Measurements from ENCODE around the gene PPM1L.

Gene PPM1L

DNA sequence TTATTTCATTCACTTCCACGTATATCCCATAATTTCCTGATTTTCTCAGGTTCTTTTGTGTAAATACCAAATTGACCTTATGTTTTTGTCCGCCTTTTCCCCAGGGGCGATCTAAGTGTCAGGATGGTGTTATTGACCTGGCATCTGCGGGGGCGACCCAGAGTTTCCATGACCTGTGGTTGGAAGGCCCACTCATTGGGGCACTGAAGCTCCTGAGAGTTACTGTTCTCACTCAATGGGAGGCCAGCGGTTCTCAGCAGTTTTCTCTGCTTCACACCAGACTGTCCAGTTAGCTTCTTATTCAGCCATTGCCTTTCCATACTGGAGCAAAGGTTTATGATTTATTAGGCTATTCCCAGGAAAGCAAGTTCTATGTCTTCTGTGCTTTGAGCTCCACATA, 295.8 kb downstream of the PPM1L start:
- no peak for DNase-seq

DNA sequence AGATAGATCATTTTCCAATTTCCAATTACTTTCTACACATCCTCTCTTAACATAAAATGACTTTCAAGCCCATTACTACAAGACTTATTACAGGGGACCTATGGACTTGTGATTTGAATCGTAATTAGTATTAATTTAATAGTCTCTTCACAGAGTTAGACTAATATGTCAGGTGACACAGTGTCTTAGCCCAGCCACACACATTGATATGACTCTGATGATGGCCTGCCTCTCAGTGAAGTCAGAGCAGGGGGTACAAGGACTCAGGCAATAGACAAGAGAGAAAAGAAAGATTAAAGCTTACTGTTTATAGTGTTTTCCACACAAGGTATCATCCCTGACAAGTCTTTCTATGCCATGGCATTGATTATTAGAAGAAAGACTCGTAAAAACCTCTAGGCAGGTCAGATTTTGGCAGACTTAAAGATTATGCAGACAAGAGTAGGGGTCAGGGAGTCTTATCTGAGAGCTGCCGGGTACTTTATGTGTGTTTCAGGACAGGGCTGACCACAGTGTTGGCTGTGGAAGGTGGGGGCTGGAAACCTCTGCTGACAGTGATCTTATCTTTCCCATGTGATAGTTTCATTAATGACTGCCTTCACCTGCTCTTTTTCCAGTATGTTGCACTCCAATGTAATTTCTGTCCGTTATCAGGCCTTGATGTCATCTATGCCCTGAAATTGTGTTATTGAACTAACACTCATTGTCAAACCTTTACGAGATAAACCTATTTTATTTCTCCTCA, 299.0 kb downstream of the PPM1L start:
- DNase-seq, result no peak

DNA sequence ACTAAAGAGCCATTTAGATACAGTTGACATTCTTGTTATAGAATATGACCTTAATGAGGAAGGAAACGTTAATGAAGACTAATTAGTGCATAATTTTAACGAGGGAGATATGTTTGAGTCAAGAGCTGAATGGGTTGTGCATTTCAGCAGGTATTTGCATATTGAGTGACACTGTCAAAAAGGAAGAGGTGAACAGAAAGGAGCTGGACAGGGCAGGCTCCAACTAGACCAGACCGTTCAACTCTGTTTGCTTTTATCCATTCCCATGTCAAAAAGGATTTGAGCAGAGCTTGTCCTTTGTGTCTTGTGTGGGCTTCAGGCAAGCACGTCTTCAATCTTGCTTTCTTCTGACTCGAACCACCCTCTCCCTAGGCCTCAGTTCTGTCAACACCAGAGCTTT, 308.4 kb downstream of the PPM1L start:
- DNase-seq, result no peak

DNA sequence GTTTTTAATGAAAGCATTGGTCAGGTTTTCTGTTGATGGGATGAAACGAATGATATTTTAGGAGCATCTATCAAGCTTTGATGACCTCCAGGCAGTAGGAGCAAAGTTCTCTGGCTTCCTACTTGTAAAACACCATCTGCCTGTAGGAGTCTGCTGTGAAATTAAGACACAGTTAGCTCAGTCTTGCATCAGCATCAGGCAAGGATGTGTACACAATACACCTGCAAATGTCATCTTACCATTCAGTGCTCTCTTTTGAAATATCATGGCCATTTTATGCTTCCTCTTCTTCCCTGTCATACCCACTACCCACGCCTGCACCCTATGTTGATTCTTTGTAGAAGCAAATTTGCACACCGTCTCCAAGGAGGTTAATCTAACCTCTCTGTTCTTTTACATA, 310.9 kb downstream of the PPM1L start:
- DNase-seq, result no peak

DNA sequence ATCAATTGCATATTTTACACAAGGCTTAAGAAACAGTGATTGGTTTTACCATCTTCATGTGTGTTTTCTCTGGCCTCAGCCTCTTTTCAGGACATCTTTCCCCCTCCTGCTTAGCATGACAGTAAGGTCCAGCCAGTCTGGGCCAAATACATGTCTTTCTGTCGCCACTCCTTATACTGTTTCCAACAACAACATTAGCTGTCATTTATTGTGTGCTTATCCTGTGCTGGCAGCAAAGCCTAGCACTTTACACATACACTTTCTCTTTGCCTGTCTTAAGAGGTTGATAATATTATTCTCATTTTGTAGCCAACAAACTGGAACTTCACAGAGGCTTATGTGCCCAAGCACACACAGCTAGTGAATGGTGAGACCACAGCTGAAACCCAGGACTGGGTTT, 311.3 kb downstream of the PPM1L start:
- no peak for DNase-seq

DNA sequence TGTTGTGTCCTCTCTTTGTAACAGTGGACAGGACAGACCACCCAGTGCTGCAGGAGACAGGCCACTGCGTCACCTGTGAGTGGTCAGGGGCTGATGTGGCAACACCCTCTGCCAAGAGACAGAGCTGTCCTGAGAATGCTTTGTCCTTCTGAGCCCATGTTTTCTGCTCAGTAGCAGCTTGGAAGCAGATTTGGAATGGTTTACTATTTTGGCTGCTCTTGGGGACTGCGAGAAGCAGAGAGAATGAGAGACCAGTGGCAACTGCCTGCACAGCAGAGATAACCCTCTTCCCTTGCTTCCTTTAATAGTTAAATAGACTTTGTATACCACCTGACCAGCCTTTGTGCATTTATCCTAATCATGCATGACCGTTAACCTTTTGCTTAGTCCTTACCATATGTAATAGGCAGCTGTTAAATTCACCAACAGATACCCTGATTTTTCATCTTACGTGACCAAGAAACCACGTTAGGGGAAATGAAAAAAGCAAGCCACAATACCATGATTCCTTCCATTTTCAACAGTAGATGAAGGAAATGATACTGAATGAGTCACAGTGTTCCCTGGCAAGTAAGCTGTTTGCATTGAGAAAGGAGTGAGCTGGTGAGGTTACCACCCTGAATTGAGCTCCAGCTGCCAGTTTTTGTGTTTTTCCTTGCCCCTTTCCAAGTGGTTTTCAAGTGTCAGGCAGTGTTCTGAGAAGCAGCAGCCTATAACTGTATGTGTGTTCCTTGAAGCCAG, 313.6 kb downstream of the PPM1L start:
- no peak for DNase-seq

DNA sequence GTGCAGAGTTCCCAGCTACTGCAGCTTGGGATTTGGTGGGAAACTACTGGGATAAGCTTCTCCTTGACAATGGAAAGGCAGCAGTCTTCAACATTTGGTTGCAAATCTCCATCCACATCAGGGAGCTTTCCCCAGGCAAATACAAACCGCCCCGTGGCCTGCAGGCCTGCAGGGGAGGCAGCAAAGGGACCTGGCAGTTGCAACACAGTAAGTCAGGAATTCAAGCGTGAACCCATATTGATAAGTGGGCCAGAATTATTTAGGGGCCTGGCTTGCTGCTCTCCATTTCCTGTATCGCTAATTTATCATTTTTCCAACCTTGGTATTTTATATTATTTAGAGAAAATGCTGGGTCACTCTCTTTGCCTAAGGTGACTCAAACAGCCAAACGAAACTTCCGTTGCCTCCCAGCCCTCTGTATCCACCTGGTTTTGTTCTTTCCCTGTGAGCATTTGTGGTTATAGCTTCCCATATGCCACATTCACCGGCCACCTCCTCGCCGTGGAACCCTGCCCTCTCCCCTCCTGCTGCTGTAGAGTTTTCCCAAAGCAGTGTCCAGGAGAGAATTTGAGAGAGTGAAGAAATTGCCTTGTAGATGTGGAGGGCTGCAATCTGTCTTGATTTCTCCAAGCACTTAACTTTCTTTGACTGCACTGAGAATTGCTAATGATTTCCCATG, 314.4 kb downstream of the PPM1L start:
- DNase-seq, result no peak

DNA sequence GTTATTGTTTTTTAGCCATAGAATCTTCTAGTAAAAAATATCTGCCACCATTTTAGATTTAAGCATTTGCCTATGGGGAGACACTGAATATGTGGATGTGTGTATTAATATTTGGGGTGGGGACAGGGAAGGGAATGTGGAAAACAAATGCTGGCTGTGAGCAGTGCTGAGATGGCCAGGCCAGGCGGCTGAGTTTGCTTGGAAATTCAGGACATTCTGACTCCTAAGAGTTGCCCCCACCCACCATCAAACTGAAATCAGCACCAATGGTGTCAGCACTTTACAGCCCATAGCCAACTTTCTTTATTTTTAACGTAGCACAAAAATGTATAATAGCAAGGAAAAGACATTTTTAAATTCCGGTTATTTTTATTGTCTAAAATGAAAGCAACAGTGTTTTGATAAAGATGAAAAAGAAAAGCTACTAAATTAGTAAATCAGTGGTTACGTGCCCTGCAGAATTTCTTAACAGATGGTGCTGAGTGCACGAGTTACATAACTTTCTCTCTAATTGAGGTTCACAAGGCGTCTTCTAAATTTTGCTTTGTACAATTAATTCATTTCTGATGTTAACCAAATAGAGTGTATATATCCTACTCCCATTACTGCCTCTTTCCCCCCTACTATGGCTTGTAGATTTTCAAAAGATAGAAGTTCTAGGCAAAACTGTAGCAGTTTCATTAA, 315.1 kb downstream of the PPM1L start:
- no peak for DNase-seq

DNA sequence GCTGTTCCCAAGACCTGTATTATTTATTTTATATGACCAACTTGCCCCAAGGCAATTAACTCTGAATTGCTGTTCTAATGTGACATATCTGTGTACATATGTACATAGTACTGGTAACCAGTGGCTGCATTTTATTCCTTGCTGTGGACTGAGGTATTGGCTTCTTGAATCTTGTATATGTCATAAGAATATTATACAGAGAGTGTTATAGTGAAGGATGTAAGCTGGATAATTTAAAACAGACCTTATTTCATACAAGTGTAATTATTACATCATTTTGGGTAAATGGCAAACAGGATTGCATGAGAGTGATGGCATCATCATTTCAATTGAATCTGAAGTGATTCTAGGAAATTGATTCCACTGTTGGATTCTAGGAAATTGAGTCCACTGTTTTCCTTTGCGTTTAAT, 316.2 kb downstream of the PPM1L start:
- DNase-seq, result no peak

DNA sequence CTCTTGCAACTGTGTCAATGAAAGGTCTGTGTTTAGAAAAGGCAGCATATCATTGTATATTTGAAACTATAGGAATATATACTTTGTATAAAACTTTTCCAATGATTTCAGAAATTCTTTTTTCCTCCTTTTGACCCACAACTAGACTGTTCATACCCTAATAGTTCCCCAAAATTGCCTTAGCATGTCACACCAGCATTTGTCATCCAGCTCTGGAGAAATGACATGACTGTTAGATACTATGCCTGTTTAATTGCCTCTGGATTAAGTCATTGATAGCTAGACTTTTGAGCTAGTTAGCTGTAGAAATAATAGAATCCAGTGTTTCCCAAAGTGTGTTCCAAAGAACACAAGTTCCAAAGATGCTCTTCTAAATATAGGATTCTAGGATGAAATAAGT, 316.7 kb downstream of the PPM1L start:
- no peak for DNase-seq

DNA sequence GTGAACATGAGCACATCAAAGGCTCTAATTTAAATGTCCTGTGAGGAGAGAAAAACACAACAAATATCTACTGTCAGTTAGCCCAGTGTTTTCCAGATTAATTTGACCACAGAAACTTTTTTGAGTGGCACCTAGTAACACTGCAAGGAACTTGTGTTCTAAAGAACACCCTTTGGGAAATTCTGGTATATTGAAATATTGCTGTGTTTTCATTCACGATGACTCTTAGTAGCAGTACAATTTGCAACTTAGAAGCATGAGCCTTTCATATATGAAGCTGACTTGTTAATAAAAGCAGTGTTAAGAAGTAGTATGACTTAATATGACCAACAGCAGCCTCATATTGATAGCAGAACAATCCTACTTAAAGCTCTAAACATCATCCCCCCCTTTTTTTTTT, 317.1 kb downstream of the PPM1L start:
- no peak for DNase-seq

DNA sequence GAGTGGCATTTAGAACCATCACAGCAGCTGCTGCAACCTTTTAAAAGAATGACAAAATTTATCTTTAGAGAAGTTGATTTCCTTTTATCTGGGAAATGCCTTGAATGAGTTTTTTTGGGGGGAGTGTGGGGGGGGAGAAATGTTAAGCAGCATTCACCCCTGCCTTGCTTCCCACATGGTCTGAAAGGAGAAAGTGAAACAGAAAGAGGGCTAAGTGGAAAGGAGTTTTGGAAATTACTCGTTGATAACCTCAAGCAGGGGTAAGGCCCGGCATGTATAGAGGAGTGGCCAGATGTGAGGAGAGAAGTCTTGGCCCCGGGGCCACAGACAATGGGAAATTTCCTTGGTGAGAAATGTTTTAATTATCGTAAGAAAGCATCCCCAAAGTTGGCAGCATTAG, 325.6 kb downstream of the PPM1L start:
- DNase-seq, result no peak

DNA sequence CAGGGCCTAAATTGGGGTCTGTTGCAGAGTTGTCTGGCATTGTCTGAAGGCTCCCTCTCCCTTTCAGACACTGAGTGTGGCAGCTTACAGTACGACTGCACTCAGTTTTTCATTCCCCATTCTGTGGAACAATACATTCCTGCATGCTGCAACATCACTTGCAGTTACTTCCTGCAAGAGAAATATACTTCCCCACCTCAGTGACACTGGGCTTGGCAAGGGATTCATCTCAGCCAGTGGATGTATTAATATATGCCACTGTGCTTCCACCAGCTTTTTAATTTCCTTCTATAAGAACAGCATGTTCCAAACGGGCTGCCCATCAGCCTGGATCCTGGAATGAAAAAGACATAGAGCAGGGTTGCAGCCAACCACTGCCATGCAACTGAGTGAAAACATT, 326.0 kb downstream of the PPM1L start:
- DNase-seq, result no peak

DNA sequence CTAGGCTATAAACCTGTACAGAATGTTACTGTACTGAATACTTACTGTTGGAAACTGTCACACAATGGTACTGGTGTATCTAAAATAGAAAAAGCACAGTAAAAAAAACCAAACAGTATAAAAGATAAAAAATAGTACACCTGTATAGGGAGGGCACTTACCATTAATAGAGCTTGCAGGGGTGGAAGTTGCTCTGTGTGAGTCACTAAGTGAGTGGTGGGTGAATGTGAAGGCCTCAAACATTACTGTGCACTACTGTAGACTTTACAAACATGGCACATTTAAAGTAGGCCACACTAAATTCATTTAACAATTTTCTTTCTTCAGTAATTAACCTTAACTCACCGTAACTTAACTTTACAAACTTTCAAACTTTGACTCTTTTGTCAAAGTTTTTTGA, 327.1 kb downstream of the PPM1L start:
- DNase-seq, result no peak

DNA sequence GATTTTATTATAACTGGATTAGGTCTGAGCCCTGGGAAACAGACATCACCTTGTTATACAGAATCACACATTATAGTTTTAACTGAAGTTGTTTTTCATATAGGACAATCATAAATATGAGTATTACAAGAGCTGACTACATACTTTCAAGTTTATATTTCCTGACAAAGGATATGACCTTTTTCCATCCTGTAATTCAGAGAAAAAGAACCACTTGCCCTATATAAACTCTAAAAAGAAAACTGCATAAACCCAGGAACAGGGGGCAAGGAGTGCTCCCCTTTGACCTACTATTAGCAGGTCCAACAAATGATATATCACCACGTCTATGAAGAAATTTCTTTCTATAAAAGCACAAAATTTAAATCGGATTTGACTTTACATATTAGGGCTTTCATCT, 328.2 kb downstream of the PPM1L start:
- DNase-seq, result no peak

DNA sequence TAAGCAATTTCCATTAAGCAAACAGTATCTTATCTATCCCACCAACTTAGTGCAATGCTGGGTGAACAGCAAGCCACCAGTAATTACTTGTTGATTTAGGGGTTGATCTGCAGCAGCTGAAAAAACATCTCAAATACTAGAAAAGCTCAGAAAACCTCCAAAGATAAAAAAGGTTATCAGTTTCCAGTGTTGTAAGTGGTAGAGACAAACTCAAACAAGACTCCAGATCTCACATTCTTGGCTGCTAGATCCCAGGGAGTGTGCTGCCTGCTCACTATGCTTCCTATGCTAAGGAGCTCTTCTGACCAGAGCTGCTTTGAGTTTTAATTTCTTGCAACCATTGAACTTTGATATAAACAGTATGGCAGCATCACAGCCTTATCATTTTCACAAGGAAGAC, 337.9 kb downstream of the PPM1L start:
- DNase-seq, result no peak

DNA sequence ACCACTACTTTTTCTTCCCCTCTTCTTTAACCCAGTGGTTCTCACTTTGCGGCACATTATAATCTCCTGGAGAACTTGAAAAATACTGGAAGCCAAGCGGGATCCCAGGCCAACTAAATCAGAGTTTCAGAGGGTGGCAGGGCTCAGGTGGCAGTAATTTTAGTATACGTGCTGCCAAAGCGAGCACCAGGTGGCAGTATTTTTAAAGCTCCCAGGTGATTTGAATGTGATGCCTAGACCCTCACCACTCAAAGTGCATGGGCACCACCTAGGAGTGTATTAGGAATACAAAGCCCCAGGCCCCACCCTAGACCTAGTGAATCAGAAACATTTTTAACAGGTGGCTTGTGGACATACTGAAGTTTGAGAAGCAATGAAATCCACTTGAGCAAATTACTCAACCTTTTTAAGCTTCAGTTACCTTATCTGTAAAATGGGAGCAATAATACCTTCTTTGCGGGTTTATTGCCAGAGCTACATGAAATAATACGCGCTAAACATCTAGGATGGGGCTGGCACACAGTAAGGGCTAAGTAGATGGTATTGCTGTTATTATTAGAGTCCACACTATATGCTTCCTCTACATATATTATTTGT, 340.8 kb downstream of the PPM1L start:
- no peak for DNase-seq

DNA sequence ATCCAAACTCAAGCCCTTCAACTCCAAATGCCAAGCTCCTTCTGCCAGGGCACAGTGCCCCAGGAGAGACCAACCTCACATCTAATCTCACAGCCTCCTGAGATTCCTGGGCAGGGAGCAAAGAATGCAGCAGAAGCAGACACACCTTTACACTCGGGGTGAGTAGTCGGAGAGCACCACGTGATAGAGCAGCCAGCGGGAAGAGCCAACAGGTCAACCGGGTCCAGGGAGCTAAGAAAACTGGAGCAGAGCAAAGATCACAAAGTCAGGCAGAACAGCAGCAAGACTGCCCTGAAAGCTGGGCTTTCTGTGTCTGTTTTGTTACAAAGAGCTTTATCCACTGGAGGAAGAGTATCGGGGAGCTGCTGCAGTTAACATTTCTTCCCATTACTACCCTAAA, 345.0 kb downstream of the PPM1L start:
- no peak for DNase-seq

DNA sequence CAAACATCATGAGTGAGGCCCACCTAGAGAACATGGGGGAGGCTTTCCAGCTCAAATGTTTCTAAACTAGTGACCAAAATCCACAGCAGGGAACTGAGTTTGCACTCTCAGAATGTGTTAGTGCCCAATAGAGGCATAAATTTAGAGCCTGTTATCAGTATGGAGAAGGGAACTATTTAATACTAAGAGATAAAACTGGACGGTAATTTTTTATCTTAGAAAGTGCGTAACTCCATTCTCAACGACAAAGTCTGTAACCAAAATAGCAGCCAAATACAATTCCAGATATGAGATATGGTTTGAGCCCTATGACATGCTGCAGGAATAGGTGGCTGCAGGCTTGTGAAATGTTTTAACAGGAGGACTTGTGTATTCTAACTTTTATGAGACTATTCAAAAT, 345.6 kb downstream of the PPM1L start:
- DNase-seq, result no peak

DNA sequence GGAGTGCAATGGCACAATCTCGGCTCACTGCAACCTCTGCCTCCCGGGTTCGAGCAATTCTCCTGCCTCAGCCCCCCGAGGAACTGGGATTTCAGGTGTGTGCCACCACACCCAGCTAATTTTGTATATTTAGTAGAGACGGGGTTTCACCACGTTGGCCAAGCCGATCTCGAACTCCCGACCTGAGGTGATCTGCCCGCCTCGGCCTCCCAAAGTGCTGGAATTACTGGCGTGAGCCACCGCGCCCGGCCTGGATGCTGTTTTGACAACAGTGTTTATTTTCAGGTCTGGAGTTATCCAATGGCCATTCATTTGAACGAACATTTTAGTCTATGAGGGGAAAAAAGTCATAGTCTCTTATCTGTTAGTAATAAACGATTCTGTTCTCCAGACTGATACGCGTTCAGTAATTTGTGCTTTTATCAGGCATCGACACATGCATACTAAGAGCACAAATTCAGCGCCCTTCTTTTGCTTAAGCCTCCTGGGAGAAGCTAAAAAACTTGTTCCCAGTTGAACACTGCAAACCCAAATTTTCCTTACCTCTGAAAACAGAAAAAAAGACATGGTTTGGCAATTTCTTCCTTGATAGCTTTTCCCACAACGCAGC, 347.9 kb downstream of the PPM1L start:
- no peak for DNase-seq

DNA sequence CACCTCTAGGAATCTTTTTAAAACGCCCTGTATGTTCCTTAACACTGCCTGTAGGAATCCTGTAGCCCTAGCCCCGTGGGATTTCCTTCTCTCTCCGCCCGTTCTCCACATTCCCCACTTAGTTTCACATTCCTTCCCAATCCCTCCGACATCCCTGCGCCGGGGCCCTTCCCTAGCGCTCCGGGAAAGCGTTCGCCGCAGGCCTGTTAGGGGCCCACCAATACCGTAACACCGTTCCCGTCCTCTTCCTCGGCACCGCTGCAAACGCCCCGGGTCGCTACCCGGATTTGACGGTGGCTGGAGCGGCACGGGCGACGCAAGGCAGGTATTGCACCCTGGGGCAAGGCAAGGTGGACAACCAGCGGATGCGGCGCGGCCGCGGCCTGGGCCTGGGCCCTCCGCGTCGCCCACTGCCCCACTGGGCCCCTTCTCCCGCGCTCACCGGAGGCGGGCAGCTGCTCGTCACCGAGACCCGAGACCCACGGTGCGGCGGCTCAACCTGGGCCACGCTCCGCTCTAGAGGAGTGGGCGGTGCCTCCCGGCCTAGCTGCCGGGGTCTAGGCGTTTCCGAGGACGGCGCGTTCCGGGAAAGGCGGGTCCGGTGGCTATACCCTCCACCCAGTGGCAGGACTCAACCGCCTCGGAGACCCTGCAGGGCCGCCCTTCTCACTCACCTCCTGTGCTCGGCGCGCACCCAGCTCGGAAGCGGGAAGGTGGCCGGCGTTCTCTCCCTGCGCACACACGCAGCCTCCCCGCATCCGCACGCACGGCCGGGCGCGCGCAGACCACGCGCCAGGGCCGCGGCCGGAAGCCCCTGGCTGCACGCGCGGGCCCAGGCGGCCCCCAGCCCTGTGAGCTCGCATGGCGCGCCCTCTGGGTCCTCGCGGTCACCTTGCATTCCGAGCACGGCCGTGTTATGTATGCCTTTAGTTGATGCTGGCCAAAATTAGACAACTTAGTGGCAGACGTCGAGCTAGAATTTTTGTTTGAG, 348.8 kb downstream of the PPM1L start, which contains the start of gene B3GALNT1:
Gene B3GALNT1 (minus strand): TSS at position 789 of the 991 bp plus-strand sequence. CDS start 18,595 bp downstream, outside the sequence.
- no peak for DNase-seq
